ENCODE data around the gene MYH13. TPM values are rescaled to one million over a fixed set of nuclear protein-coding genes. Genes with fewer than 3 reads are reported as not detected.

MYH13 gene
- not detected for total RNA-seq

DNA sequence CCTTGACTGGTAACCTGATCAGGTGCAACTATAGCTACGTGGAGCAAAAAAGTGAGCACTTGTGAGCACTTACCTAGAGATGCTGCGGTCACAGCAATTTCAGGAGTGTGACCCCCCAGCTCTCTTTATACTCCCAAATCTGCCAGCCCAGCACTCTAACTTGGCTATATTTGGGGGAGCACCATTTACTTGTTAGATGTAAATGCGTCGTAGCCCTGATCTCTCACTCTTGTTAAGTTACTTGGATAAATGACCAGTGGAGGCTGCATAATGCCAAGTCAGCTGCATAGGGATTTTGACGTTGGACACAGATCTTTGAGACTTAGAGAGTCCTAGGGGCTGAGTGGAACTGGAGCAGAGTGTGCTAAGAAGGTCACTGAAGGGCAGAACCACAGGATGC, at the start of gene MYH13:
Gene MYH13, minus strand, starts transcription at position 101 of the 400 bp plus-strand sequence. CDS start 8,476 bp downstream, outside the sequence.
- TF ChIP-seq, protein P1, sequence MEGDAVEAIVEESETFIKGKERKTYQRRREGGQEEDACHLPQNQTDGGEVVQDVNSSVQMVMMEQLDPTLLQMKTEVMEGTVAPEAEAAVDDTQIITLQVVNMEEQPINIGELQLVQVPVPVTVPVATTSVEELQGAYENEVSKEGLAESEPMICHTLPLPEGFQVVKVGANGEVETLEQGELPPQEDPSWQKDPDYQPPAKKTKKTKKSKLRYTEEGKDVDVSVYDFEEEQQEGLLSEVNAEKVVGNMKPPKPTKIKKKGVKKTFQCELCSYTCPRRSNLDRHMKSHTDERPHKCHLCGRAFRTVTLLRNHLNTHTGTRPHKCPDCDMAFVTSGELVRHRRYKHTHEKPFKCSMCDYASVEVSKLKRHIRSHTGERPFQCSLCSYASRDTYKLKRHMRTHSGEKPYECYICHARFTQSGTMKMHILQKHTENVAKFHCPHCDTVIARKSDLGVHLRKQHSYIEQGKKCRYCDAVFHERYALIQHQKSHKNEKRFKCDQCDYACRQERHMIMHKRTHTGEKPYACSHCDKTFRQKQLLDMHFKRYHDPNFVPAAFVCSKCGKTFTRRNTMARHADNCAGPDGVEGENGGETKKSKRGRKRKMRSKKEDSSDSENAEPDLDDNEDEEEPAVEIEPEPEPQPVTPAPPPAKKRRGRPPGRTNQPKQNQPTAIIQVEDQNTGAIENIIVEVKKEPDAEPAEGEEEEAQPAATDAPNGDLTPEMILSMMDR (IDR thresholded peaks at IDR 0.05; ENCODE audit: low read depth), result no peak

DNA sequence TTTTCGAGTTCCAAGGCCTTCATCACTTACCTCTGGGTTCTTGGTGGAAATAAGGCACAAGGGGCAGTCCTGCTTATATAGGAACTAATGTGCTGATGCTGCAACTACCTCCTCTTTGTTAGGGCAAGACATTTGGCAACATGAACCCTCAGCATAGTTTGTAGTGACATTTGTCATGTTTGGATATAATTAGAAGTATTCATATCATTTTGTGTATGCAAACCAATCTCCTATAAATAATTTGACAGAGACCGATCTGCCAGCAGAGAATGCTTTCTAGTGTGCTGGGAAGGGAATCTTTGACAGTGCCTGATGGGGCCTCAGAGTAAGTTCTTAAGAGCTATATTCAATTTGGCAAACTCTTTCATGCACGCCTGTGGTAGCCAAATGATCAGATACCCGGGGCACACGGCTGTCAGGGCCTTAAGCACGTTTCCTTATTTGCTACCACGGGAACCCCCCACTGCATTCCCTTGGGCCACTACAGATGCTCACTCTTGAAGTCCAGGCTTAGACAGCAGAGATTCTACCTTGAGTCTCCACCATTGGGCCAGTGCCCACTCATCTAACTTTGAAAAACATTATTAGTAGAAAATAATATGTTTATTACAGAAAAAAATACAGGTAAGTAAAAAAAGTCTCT, 49.2 kb upstream of the MYH13 start, which contains the start of gene MYH8:
Gene MYH8, minus strand, starts transcription at position 51 of the 643 bp plus-strand sequence. CDS start 1,723 bp downstream, outside the sequence.
- TF ChIP-seq, protein P1 (IDR thresholded peaks at IDR 0.05; ENCODE audit: low read depth), result no peak

DNA sequence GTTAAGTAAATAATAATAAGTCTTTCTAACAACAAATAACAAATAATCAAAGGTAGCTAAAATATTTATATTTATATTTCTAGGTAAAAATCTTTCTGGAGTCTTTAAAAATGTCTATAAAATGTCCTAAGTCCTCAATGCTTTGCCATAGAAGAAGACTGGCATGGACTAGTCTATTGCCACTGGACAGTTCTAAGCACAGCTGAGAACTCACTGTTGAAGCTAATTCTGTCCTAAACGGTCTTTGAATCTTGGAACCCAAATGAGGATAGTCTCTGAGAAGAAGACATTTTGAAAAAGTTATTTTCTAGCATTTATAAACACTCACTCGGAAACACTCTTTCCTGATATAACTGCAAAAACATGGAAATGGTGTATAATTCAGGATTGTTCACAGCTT, 48.4 kb upstream of the MYH13 start:
- TF ChIP-seq, protein P1 (IDR thresholded peaks at IDR 0.05; ENCODE audit: low read depth), result no peak

DNA sequence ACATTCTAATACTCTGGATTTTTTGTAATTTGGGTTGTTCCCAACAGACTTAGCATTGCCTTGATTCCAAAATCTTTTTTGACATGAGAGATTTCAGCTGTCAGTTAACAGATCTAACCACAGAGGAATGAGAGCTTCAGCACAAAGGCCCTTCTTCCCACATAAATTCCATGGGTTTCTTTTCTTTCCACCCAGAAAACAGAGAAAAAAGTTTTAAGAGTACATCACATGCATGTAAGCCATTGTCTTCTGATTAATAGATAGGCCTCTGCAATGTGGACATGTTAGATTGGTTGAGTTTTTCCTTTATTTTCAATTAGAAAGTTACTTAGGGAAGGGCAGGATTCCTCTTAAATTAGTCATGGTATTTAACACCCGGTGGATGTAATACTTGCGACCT, 48.0 kb upstream of the MYH13 start:
- TF ChIP-seq, protein P1 (IDR thresholded peaks at IDR 0.05; ENCODE audit: low read depth), result no peak

DNA sequence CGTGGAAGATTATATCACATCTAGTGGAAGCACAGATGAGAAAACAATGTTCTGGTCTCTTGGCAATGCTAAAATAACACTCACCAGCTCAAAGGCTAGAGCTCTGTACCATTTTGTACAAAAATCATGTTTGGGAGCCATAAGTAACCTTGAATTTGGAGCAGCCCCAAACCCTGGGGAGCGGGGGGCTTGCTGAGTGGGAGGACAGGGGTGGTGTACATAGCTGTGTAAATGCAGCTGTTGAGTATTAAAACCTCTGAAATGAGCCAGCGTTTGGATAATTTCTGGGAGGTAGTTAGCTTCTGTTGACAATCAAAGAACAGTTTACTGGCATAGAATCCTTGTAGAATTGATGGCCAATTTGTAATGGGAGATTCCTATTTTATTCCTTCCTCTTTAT, 44.6 kb upstream of the MYH13 start:
- TF ChIP-seq, protein P1 (IDR thresholded peaks at IDR 0.05; ENCODE audit: low read depth), result no peak

DNA sequence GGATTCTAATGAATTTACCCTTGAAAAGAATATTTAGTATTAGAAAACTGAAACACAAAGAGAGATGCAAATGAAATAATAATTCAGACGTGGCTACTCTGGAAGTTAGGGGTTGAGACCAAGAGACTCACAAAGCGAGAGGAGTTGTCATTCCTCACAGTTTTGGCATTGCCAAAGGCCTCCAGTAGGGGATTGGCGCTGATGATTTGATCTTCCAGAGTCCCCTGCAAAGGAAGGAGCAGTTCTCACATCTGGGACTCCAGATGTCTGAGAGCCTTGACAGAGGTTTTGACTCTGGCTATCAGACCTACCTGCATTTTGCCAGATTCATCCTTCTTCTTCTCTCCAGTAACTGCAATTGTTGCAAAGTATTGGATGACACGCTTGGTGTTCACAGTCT, 42.4 kb upstream of the MYH13 start:
- TF ChIP-seq, protein P1 (IDR thresholded peaks at IDR 0.05; ENCODE audit: low read depth), result no peak

DNA sequence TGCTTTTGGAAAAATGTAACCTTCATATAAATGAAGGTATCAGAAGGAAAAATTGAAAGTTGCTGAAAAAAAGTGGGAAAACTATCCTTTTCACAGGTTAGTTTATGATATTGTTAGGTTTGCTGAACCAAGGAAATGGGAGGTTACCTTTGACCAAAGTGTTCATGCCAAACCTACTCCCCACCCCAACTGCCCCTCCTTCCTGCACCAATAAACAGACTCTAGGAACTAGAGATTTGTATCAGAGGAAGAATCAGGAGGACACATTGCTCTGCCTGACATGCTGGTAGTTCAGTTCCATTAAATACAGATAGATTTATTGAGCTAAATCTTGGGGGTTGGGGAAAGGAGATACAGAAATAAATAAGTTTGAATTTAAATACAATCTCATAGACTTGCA, 30.8 kb upstream of the MYH13 start:
- TF ChIP-seq, protein P1 (IDR thresholded peaks at IDR 0.05; ENCODE audit: low read depth), result no peak
